Endodermal cell (in vitro differentiated cells): ENCODE results near the gene VPS41. TPM values are rescaled to one million over a fixed set of nuclear protein-coding genes. Genes with fewer than 3 reads are reported as not detected.

Source experiments
- DNase-seq: peaks from one replicate; pipeline ENCODE4 v3.0.0-alpha.2; 2017
- H3K27ac ChIP-seq: 2 replicates; pipeline ENCODE4 v1.5.1; 2013; ENCODE audit warnings: mild to moderate bottlenecking, low read depth, low read length, moderate library complexity
- H3K27me3 ChIP-seq: 2 replicates; pipeline ENCODE4 v1.6.1; 2013; ENCODE audit warnings: mild to moderate bottlenecking, low read length, moderate library complexity; ENCODE audit not compliant: insufficient read depth, control insufficient read depth, poor library complexity, severe bottlenecking
- H3K36me3 ChIP-seq: 2 replicates; pipeline ENCODE4 v1.7.0; 2013; ENCODE audit warnings: mild to moderate bottlenecking, low read length, moderate library complexity; ENCODE audit not compliant: control insufficient read depth, insufficient read depth
- H3K4me1 ChIP-seq: one replicate; pipeline ENCODE4 v1.7.0; 2013; ENCODE audit warnings: low read length; ENCODE audit not compliant: control insufficient read depth, insufficient read depth
- H3K4me3 ChIP-seq: 2 replicates; pipeline ENCODE4 v1.5.1; 2013; ENCODE audit warnings: mild to moderate bottlenecking, low read length, moderate library complexity
- H3K9ac ChIP-seq: 2 replicates; pipeline ENCODE4 v1.6.1; 2013; ENCODE audit warnings: mild to moderate bottlenecking, low read length, moderate library complexity; ENCODE audit not compliant: poor library complexity, severe bottlenecking; ENCODE audit errors: extremely low read depth
- H3K9me3 ChIP-seq: 2 replicates; pipeline ENCODE4 v1.6.1; 2013; ENCODE audit warnings: mild to moderate bottlenecking, low read length, moderate library complexity; ENCODE audit not compliant: control insufficient read depth
- H3K27ac Mint-ChIP-seq: 2 replicates; pipeline ENCODE4 v1.8.0; 2020; ENCODE audit warnings: mixed read lengths
- H3K27me3 Mint-ChIP-seq: 2 replicates; pipeline ENCODE4 v1.8.0; 2021; ENCODE audit warnings: mild to moderate bottlenecking, mixed read lengths; ENCODE audit not compliant: insufficient read depth
- H3K36me3 Mint-ChIP-seq: 2 replicates; pipeline ENCODE4 v1.8.0; 2020; ENCODE audit warnings: low read depth, mixed read lengths
- H3K4me1 Mint-ChIP-seq: 2 replicates; pipeline ENCODE4 v1.8.0; 2020; ENCODE audit warnings: mixed read lengths
- H3K4me3 Mint-ChIP-seq: 2 replicates; pipeline ENCODE4 v1.8.0; 2020; ENCODE audit warnings: mild to moderate bottlenecking, moderate library complexity, mixed read lengths
- H3K9me3 Mint-ChIP-seq: 2 replicates; pipeline ENCODE4 v1.8.0; 2020; ENCODE audit warnings: mild to moderate bottlenecking, mixed read lengths
- CTCF ChIP-seq: fragments of 200-600 bp; sonication (generic); conservative IDR thresholded peaks from 2 replicates; pipeline ENCODE4 v1.5.0; 2021; ENCODE audit warnings: antibody characterized with exemption, mild to moderate bottlenecking
- WGBS, 2 experiments: methylation state at CpG; one replicate each; pipeline versions ENCODE4 v1.1.5 to v1.1.7; 2013; ENCODE audit warnings: missing lambda C conversion rate in 2 of 2, mixed read lengths in 1 of 2; ENCODE audit not compliant: insufficient coverage in 1 of 2, insufficient read length in 1 of 2; 5-methylcytosine and 5-hydroxymethylcytosine counted together
- total RNA-seq, 2 donors: library from RNA; stranded (reverse); fragmentation: NEBNext Ultra II Directional in 1 of 2; extraction: Animal tissue kit (Norgen Biotek cat#: 25700) in 1 of 2; gene quantifications; 2 replicates in 1 of 2; 3 replicates in 1 of 2; pipeline ENCODE4 v1.2.1, GENCODE V29; 2021

VPS41 gene
- total RNA-seq, 2 donors from 2014 or later = 77.1 to 78.0 TPM

DNA sequence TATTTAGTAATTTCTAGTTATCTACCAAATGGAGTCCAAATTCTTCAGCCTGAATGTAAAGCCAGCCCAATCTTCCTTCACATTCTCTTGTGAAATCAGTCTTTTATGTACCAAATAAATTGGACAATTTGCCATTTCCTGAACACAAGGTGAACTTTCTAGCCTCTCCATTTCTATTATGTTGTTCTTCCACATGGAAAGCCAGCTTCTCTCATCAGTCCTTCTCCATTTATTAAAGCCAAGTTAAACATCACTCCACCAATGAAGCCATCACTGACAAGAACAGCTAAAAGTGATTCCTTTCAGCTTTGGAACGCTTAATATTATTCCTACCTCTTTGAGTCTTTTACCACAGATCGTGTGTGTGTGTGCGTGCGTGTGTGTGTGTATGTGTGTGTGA is 88.4 kb downstream of the VPS41 start:
- peaks cover 29% of the 10 kb centered on the region for H3K9me3 ChIP-seq
- no peak overlapping the region for H3K4me3 Mint-ChIP-seq
- H3K4me1 Mint-ChIP-seq = peaks cover 4% of the 10 kb centered on the region
- no peak overlapping the region for H3K4me3 ChIP-seq
- H3K27ac ChIP-seq = no peak overlapping the region
- H3K27ac Mint-ChIP-seq = no peak overlapping the region
- peaks cover 2% of the 10 kb centered on the region for H3K4me1 ChIP-seq
- no peak overlapping the region for H3K9ac ChIP-seq
- H3K27me3 Mint-ChIP-seq = no peaks in the 10 kb centered on the region
- no peak for TF ChIP-seq CTCF
- no peak for DNase-seq
- WGBS, 2 experiments = 100% methylated on average over 1 of the region's 4 CpGs; no CpG with 5 or more reads in 1 of the 2 experiments
- peaks cover 26% of the 10 kb centered on the region for H3K36me3 ChIP-seq
- peaks cover 4% of the 10 kb centered on the region for H3K9me3 Mint-ChIP-seq
- H3K36me3 Mint-ChIP-seq = peaks cover 20% of the 10 kb centered on the region
- H3K27me3 ChIP-seq = no peaks in the 10 kb centered on the region

- Histone ChIP-seq H3K36me3 (peaks cover 26% of the 10 kb centered on the region), H3K27ac (no peak overlapping the region), H3K9me3 (peaks cover 32% of the 10 kb centered on the region), H3K9ac (no peak overlapping the region), H3K27me3 (no peaks in the 10 kb centered on the region), H3K4me1 (no peaks in the 10 kb centered on the region), H3K4me3 (no peak overlapping the region)
- Mint-ChIP-seq H3K27ac (no peak overlapping the region), H3K4me1 (no peaks in the 10 kb centered on the region), H3K9me3 (peaks cover 4% of the 10 kb centered on the region), H3K4me3 (no peak overlapping the region), H3K27me3 (no peaks in the 10 kb centered on the region), H3K36me3 (peaks cover 22% of the 10 kb centered on the region)
- WGBS, 2 experiments = 88 to 90% methylated on average over 2 of the region's 2 CpGs
- DNase-seq = no peak
- TF ChIP-seq CTCF = no peak
Observed at GRCh38 chr7:38819463-38819862, 89.5 kb downstream of the VPS41 start.

GRCh38 chr7:38817526-38817925 is 91.5 kb downstream of the VPS41 start:
- no peak overlapping the region for H3K9ac ChIP-seq
- no peaks in the 10 kb centered on the region for H3K27me3 Mint-ChIP-seq
- H3K9me3 ChIP-seq = peaks cover 32% of the 10 kb centered on the region
- no peak overlapping the region for H3K27ac Mint-ChIP-seq
- H3K36me3 ChIP-seq = peaks cover 26% of the 10 kb centered on the region
- H3K4me3 Mint-ChIP-seq = no peak overlapping the region
- no peaks in the 10 kb centered on the region for H3K4me1 ChIP-seq
- H3K27ac ChIP-seq = no peak overlapping the region
- H3K27me3 ChIP-seq = no peaks in the 10 kb centered on the region
- DNase-seq = no peak
- no peak for TF ChIP-seq CTCF
- peaks cover 4% of the 10 kb centered on the region for H3K9me3 Mint-ChIP-seq
- no peak overlapping the region for H3K4me3 ChIP-seq
- peaks cover 20% of the 10 kb centered on the region for H3K36me3 Mint-ChIP-seq
- H3K4me1 Mint-ChIP-seq = no peaks in the 10 kb centered on the region
- 94 to 95% methylated on average over 4 to 7 of the region's 7 CpGs for WGBS, 2 experiments
